ENCODE data around the gene ASB10. TPM values are rescaled to one million over a fixed set of nuclear protein-coding genes. Genes with fewer than 3 reads are reported as not detected.

ASB10 gene
- total and polyA plus RNA-seq, 4 donors: not detected

DNA sequence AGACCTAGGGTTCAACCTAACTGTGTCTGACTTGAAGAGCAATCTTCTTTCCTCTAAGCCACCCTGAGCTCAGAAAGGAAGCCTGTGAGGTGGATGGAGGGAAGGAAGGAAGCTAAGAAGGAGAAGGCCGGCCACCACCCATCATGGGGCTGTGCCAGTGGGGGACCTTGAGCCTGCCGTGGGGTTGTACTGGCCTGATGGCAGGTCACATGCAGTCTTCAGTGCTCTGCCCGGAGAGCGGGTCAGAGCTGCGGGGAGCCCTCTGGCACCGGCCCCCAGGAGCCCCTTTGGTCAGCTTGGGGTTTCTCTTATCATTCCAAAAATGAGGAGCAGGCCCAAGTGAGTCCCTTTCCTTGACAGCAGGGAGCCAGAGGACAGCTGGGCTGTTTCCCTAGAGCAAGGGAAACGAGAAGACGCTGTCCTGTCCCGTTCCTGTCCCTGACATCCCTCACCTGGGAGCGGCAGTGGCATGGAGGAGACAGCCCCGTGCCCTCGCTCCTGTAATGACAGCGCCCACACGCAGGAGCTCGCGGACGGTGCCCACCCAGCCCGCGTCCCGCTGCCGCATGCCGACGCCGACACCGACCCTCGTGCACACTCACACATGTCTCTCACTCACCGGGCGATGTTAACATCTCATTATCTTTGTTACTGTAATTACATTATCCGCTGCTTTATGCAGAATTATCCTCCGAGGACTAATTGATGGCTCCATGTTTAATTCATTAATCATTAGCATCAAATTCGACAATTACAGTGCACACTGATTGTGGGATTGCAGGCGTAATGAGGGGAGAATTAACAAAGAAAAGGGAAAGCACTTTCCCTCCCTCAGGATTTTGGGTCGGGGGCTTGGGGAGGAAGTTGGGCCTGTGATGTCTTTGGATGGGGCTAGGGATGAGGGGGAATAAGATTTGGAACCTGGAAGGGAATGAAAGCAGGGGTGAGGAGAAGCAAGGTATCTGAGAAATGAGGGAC lies 50.9 kb downstream of the ASB10 start:
- Histone ChIP-seq H3K36me3 (ENCODE audit: control insufficient read depth in 4 of 4, insufficient read depth in 3 of 4, low read depth in 1 of 4, low read length in 3 of 4) (peaks cover 21 to 70% (median 26%) of the 10 kb centered on the region in 4 donors), H3K9ac (ENCODE audit: low read depth in 1 of 2, low read length in 2 of 2) (no peak overlapping the region), H3K27ac (ENCODE audit: low read depth in 1 of 2, low read length in 2 of 2) (no peak overlapping the region), H3K9me3 (ENCODE audit: control insufficient read depth in 4 of 4, low read length in 3 of 4) (no peaks in the 10 kb centered on the region), H3K27me3 (ENCODE audit: control insufficient read depth in 4 of 4, insufficient read depth in 4 of 4, low read length in 3 of 4) (no peaks in the 10 kb centered on the region), H3K4me1 (ENCODE audit: control insufficient read depth in 4 of 4, insufficient read depth in 4 of 4, low read length in 3 of 4) (no peaks in the 10 kb centered on the region), H3K4me3 (ENCODE audit: low read depth in 1 of 3, low read length in 3 of 3) (no peak overlapping the region)
- 96% methylated on average over 33 of the region's 33 CpGs for WGBS
- TF ChIP-seq HNF4A (conservative IDR thresholded peaks at IDR 0.05): no peak
- no peak for TF ChIP-seq SP1 (IDR thresholded peaks at IDR 0.05)
- TF ChIP-seq JUND (IDR thresholded peaks at IDR 0.05): no peak
- no peak for TF ChIP-seq CTCF (IDR thresholded peaks at IDR 0.05; ENCODE audit: low read depth, low read length, missing input control)
- no peak for TF ChIP-seq HNF4G (IDR thresholded peaks at IDR 0.05)
- TF ChIP-seq RXRA (IDR thresholded peaks at IDR 0.05): no peak
- no peak for TF ChIP-seq FOXA1 (IDR thresholded peaks at IDR 0.05)
- TF ChIP-seq TAF1 (conservative IDR thresholded peaks at IDR 0.05): no peak
- TF ChIP-seq FOXA2 (IDR thresholded peaks at IDR 0.05): no peak
- no peak for TF ChIP-seq ZBTB33 (IDR thresholded peaks at IDR 0.05)
- no peak for TF ChIP-seq MAX (IDR thresholded peaks at IDR 0.05)
- no peak for TF ChIP-seq ATF3 (IDR thresholded peaks at IDR 0.05)
- no peak for TF ChIP-seq RAD21 (IDR thresholded peaks at IDR 0.05)
- TF ChIP-seq EGR1 (IDR thresholded peaks at IDR 0.05; ENCODE audit: low read depth in 2 of 2): no peak
- TF ChIP-seq, protein P1, sequence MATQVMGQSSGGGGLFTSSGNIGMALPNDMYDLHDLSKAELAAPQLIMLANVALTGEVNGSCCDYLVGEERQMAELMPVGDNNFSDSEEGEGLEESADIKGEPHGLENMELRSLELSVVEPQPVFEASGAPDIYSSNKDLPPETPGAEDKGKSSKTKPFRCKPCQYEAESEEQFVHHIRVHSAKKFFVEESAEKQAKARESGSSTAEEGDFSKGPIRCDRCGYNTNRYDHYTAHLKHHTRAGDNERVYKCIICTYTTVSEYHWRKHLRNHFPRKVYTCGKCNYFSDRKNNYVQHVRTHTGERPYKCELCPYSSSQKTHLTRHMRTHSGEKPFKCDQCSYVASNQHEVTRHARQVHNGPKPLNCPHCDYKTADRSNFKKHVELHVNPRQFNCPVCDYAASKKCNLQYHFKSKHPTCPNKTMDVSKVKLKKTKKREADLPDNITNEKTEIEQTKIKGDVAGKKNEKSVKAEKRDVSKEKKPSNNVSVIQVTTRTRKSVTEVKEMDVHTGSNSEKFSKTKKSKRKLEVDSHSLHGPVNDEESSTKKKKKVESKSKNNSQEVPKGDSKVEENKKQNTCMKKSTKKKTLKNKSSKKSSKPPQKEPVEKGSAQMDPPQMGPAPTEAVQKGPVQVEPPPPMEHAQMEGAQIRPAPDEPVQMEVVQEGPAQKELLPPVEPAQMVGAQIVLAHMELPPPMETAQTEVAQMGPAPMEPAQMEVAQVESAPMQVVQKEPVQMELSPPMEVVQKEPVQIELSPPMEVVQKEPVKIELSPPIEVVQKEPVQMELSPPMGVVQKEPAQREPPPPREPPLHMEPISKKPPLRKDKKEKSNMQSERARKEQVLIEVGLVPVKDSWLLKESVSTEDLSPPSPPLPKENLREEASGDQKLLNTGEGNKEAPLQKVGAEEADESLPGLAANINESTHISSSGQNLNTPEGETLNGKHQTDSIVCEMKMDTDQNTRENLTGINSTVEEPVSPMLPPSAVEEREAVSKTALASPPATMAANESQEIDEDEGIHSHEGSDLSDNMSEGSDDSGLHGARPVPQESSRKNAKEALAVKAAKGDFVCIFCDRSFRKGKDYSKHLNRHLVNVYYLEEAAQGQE (IDR thresholded peaks at IDR 0.05): no peak
- no peak for TF ChIP-seq NR2F2 (IDR thresholded peaks at IDR 0.05)
- TF ChIP-seq YY1 (IDR thresholded peaks at IDR 0.05): no peak
- no peak for TF ChIP-seq GABPA (IDR thresholded peaks at IDR 0.05 in 1 of 2, conservative IDR thresholded peaks at IDR 0.05 in 1 of 2)
- no peak for DNase-seq (ENCODE audit: low spot score)

All from liver (tissue), 9 donors.